C4-2B (cell line): ENCODE measurements around the gene SLC50A1.

Experiments
- ZFX ChIP-seq: fragments of 450-650 bp; IDR thresholded peaks from 2 replicates; pipeline ENCODE4 v1.6.1; 2017
- TF ChIP-seq, protein P1 (sequence below): fragments of 450-650 bp; conservative IDR thresholded peaks from 2 replicates; pipeline ENCODE4 v1.5.1; 2017; ENCODE audit warnings: mild to moderate bottlenecking

DNA sequence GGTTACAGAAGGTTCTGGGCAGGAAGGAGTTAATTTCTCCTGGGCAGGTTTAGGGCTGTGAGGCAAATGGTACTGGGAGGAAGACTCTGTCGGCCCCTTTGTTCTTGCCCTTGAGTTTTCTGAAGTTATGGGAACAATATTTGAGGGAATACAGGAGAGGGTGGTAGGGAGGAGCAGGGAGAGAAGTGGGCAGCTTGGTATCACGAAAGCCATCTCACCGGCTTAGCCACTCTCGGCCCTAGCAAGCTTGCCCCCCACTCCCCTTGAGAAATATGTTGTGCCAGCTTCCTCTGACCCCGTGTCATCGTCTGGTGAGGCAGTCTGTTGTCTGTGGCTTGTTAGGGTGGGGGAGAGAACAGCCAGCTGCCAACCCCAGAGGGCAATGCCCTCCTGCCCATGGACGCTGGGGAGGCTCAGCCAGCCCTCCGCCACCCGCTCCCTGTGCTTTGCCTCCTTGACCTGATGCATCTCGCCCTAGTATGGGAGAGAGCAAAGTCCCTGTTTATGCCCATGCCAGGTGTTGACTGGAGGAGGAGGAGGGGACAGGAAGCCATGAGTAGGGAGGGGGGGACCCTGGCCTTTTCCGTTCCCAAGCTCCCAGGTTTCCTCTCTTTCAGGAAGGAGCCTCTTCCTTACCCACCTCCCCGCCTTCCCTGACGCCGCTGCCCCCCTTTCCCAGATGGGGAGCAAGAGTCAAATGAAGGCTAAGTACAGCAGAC, 6.7 kb upstream of the SLC50A1 start:
- TF ChIP-seq, protein P1, sequence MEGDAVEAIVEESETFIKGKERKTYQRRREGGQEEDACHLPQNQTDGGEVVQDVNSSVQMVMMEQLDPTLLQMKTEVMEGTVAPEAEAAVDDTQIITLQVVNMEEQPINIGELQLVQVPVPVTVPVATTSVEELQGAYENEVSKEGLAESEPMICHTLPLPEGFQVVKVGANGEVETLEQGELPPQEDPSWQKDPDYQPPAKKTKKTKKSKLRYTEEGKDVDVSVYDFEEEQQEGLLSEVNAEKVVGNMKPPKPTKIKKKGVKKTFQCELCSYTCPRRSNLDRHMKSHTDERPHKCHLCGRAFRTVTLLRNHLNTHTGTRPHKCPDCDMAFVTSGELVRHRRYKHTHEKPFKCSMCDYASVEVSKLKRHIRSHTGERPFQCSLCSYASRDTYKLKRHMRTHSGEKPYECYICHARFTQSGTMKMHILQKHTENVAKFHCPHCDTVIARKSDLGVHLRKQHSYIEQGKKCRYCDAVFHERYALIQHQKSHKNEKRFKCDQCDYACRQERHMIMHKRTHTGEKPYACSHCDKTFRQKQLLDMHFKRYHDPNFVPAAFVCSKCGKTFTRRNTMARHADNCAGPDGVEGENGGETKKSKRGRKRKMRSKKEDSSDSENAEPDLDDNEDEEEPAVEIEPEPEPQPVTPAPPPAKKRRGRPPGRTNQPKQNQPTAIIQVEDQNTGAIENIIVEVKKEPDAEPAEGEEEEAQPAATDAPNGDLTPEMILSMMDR: no peak
- no peak for TF ChIP-seq ZFX
